Activated T-cell treated with anti-CD3 and anti-CD28 coated beads, Interleukin-2, amount 50 U/mL, for 24 hours (primary cell): ENCODE results near the gene PDSS2.
A peak's percentile ranks its signal among the peaks of the same experiment; 100 is the strongest.
"Not testable (repeated sequence)": the region's sequence is repeated elsewhere in the genome, so short reads cannot be mapped to it uniquely, and the experiment has no call there.

Source experiments
- DNase-seq: peaks from one replicate; pipeline ENCODE4 v3.0.0-alpha.2; 2020
- H3K27ac Mint-ChIP-seq: 2 replicates; pipeline ENCODE4 v1.8.0; 2020; ENCODE audit warnings: mild to moderate bottlenecking, mixed read lengths
- H3K27me3 Mint-ChIP-seq: 2 replicates; pipeline ENCODE4 v1.8.0; 2020; ENCODE audit warnings: mixed read lengths
- H3K36me3 Mint-ChIP-seq: 2 replicates; pipeline ENCODE4 v1.8.0; 2020; ENCODE audit warnings: low read depth, mixed read lengths
- H3K4me1 Mint-ChIP-seq: 2 replicates; pipeline ENCODE4 v1.8.0; 2020; ENCODE audit warnings: low read depth, mixed read lengths
- H3K4me3 Mint-ChIP-seq: 2 replicates; pipeline ENCODE4 v1.8.0; 2020; ENCODE audit warnings: mild to moderate bottlenecking, moderate library complexity, mixed read lengths
- H3K9me3 Mint-ChIP-seq: 2 replicates; pipeline ENCODE4 v1.8.0; 2020; ENCODE audit warnings: mixed read lengths

The PDSS2 gene

GRCh38 chr6:107136324-107136723, 323.0 kb downstream of the PDSS2 start:
- H3K9me3 Mint-ChIP-seq, H3K4me1 Mint-ChIP-seq: not testable (repeated sequence)

GRCh38 chr6:107135048-107135680, 324.2 kb downstream of the PDSS2 start:
- not testable (repeated sequence) for H3K36me3 Mint-ChIP-seq, H3K27me3 Mint-ChIP-seq, H3K27ac Mint-ChIP-seq

More at GRCh38 chr6:107136324-107136723, 323.0 kb downstream of the PDSS2 start:
- not testable (repeated sequence) for H3K27me3 Mint-ChIP-seq, DNase-seq, H3K27ac Mint-ChIP-seq, H3K36me3 Mint-ChIP-seq, H3K4me3 Mint-ChIP-seq

DNA sequence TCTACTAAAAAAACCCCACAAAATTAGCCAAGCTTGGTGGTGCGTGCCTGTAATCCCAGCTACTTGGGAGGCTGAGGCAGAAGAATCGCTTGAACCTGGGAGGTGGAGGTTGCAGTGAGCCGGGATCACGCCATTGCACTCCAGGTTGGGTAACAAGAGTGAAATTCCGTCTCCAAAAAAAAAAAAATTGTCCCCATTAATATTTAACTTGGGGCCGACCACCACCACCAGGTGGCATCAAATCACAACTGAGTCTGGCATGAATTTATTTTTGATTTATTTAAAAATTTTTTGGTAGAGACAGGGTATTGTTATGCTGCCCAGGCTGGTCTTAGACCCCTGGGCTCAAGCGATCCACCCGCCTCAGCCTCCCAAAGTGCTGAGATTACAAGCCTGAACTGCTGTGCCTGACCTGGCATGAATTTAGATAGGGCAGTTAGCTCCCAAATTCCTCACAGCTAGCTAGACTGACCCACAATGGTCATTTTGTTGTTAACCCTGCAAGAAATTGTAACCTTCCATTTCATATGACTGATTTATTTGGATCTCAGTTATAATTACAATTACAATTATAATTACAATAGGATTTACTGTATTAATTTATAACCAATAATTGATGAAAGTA, 326.9 kb downstream of the PDSS2 start:
- peak; percentile 34 for DNase-seq
- no peaks in the 10 kb centered on the region for H3K27me3 Mint-ChIP-seq
- H3K4me3 Mint-ChIP-seq: no peak overlapping the region
- no peaks in the 10 kb centered on the region for H3K9me3 Mint-ChIP-seq
- H3K36me3 Mint-ChIP-seq: no peaks in the 10 kb centered on the region
- no peak overlapping the region for H3K27ac Mint-ChIP-seq
- no peaks in the 10 kb centered on the region for H3K4me1 Mint-ChIP-seq

More at GRCh38 chr6:107135048-107135680, 324.2 kb downstream of the PDSS2 start:
- DNase-seq, H3K9me3 Mint-ChIP-seq, H3K4me3 Mint-ChIP-seq, H3K4me1 Mint-ChIP-seq: not testable (repeated sequence)

GRCh38 chr6:107129370-107129925, 329.9 kb downstream of the PDSS2 start:
- no peak for DNase-seq
- no peaks in the 10 kb centered on the region for H3K27me3 Mint-ChIP-seq
- H3K4me1 Mint-ChIP-seq: no peaks in the 10 kb centered on the region
- H3K9me3 Mint-ChIP-seq: no peaks in the 10 kb centered on the region
- H3K36me3 Mint-ChIP-seq: no peaks in the 10 kb centered on the region
- no peak overlapping the region for H3K4me3 Mint-ChIP-seq
- no peak overlapping the region for H3K27ac Mint-ChIP-seq

DNA sequence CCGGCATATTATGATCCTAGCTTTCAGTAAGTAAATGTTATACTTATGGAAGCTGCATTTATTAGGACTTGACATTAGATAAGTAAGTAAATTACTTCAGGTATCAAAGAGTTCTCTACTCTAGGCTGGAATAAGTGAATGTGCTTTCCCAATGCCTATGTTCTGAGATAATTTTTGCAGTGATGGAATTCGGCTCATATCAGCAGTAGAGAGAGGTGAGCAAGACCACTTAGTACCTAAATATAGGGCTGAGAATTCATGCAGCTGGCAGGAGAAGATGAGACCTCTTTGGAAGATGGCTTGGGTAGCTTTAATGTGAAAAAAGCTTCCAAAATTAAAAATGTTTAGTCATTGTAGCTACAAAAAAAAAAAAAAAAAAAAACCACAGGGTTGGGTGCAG, 330.8 kb downstream of the PDSS2 start:
- H3K27ac Mint-ChIP-seq: no peak overlapping the region
- no peaks in the 10 kb centered on the region for H3K9me3 Mint-ChIP-seq
- H3K4me3 Mint-ChIP-seq: no peak overlapping the region
- no peak for DNase-seq
- H3K36me3 Mint-ChIP-seq: no peaks in the 10 kb centered on the region
- no peaks in the 10 kb centered on the region for H3K27me3 Mint-ChIP-seq
- H3K4me1 Mint-ChIP-seq: no peaks in the 10 kb centered on the region

DNA sequence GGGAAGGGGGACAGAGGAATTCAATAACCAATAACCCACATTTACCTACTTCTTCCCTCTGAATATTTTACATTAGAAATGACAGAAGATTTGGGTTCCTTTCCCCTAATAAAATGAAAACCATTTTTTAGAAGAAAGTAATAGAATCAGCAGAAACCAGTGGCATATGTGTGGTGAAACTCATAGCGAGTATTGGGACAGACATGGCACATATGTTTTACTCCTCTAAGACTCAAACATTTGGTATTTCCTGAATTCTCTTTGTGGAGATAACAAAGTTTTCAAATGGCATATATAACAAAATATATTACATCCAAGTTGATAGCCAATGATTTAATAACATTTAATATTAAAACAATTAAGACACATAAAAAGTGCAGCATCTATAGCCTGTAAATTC, 331.2 kb downstream of the PDSS2 start:
- Mint-ChIP-seq H3K9me3 (no peaks in the 10 kb centered on the region), H3K4me1 (no peaks in the 10 kb centered on the region), H3K4me3 (no peak overlapping the region), H3K27ac (no peak overlapping the region), H3K27me3 (no peaks in the 10 kb centered on the region), H3K36me3 (no peaks in the 10 kb centered on the region)
- DNase-seq: no peak

DNA sequence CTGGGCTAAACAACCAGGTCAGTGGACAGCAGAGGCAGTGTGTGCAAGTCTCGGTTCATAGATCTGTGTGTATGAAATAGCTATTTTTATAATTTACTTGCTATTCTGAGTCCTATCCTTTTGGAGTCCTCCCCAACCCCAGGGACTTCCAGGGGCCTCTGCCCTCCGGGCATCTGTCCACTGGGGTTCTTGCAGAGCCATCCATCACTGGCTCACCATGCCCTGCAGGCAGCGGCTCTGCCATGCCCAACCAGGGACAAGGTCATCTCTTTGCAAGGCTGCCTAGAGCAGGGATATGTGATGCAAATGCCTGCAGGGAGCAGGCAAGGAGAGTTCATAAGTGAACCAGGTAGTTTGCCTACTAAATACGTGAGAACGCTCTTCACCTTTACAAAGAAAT, 333.6 kb downstream of the PDSS2 start:
- Mint-ChIP-seq H3K27me3 (no peaks in the 10 kb centered on the region), H3K4me1 (no peaks in the 10 kb centered on the region), H3K36me3 (no peaks in the 10 kb centered on the region), H3K4me3 (no peak overlapping the region), H3K27ac (no peak overlapping the region), H3K9me3 (no peaks in the 10 kb centered on the region)
- DNase-seq: no peak

DNA sequence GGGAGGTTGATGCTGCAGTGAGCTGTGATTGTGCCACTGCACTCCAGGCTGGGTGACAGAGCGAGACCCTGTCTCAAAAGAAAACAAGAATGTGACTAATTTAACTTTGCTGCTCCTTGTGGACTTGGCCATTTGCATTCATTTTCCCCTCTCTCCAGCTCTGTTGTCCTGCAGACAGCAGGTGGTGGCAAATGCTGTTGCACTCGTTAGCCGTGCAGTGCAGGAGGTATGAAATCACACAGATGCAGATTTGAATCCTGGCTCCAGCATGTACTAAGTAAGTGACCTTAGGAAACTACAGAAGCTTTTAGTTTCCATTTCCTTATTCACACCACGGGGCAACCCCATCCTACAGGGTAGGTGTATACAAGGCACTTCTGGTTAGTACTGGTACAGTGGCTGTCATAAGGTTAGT, 334.4 kb downstream of the PDSS2 start:
- DNase-seq: no peak
- H3K27ac Mint-ChIP-seq: no peak overlapping the region
- H3K4me3 Mint-ChIP-seq: no peak overlapping the region
- H3K27me3 Mint-ChIP-seq: no peaks in the 10 kb centered on the region
- H3K36me3 Mint-ChIP-seq: no peaks in the 10 kb centered on the region
- H3K9me3 Mint-ChIP-seq: no peaks in the 10 kb centered on the region
- no peaks in the 10 kb centered on the region for H3K4me1 Mint-ChIP-seq

DNA sequence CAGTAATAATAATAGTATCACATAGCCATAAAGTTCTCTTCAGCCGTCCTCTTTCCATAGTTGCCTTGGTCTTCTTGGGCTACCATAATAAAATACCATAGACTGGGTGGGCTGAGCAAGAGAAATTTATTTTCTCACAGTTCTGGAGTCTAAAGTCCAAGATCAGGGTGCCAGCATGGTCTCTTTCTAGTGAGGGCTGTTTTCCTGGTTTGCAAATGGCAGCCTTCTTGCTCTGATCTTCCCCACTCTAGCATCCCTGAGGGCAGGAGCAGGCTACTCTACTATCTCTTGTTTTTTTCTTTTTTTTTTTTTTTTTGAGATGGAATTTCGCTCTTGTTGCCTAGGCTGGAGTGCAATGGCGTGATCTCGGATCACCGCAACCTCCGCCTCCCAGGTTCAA, 335.9 kb downstream of the PDSS2 start:
- Mint-ChIP-seq H3K9me3 (no peaks in the 10 kb centered on the region), H3K27ac (no peak overlapping the region), H3K4me3 (no peak overlapping the region), H3K27me3 (no peaks in the 10 kb centered on the region), H3K36me3 (no peaks in the 10 kb centered on the region), H3K4me1 (no peaks in the 10 kb centered on the region)
- DNase-seq: no peak

DNA sequence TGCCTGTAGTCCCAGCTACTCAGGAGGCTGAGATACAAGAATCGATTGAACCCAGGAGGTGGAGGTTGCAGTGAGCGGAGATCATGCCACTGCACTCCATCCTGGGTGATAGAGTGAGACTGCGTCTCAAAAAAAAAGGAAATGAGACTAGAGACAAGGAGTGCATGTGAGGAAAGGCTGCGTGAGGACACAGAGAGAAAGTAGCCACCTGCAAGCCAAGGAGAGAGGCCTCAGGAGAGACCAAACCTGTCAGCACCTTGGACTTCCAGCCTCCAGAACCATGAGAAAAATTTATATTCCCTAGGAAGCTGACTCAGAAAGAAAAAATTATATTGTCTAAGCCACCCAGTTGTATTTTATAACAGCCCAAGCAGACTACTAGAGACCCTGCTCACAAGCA, 336.6 kb downstream of the PDSS2 start:
- no peak for DNase-seq
- no peaks in the 10 kb centered on the region for H3K36me3 Mint-ChIP-seq
- H3K27me3 Mint-ChIP-seq: no peaks in the 10 kb centered on the region
- no peak overlapping the region for H3K4me3 Mint-ChIP-seq
- H3K4me1 Mint-ChIP-seq: no peaks in the 10 kb centered on the region
- H3K27ac Mint-ChIP-seq: no peak overlapping the region
- no peaks in the 10 kb centered on the region for H3K9me3 Mint-ChIP-seq

DNA sequence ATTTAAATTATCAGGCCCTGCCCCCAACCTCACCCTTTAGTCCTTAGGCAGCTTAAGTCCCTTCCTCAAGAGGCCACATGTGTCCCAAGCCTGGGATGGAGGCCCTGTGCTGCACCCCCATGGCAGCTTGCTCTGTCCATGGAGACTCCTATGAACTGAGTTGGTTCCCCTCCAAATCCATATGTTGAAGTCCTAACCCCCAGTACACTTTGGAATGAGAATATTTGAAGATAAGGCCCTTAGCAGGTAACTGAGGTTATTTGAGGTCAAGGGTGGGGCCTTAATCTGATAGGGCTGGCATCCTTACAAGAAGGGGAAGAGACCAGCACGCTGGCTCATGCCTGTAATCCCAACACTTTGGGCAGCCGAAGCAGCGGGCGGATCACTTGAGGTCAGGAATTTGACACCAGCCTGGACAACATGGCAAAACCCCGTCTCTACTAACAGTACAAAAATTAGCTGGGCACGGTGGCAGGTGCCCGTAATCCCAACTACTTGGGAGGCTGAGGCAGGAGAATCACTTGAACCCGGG, 337.3 kb downstream of the PDSS2 start:
- H3K27ac Mint-ChIP-seq: no peak overlapping the region
- DNase-seq: no peak
- no peak overlapping the region for H3K4me3 Mint-ChIP-seq
- peaks cover 1% of the 10 kb centered on the region for H3K27me3 Mint-ChIP-seq
- no peaks in the 10 kb centered on the region for H3K36me3 Mint-ChIP-seq
- no peaks in the 10 kb centered on the region for H3K4me1 Mint-ChIP-seq
- no peaks in the 10 kb centered on the region for H3K9me3 Mint-ChIP-seq

DNA sequence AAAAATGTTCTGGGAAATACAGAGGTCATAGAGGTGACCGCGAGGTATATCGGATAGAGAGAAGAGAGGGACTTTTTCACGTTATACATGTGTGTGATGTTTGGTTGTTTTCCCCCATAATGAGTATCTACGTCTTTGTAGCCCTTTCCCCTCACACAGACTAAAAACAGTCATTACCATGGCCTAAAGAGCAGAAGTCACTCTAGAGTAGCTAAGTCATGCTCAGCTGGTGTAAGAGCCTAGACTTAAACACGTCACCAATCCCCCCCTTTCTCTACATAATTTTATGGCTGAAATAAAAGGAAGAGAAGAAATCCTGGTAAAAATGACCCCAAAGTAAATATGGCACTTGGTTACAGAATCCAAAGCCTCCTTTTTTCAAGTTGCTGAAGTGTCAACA, 338.1 kb downstream of the PDSS2 start:
- no peak overlapping the region for H3K27ac Mint-ChIP-seq
- DNase-seq: no peak
- H3K4me1 Mint-ChIP-seq: peaks cover 5% of the 10 kb centered on the region
- no peaks in the 10 kb centered on the region for H3K9me3 Mint-ChIP-seq
- peaks cover 9% of the 10 kb centered on the region for H3K27me3 Mint-ChIP-seq
- no peaks in the 10 kb centered on the region for H3K36me3 Mint-ChIP-seq
- no peak overlapping the region for H3K4me3 Mint-ChIP-seq

DNA sequence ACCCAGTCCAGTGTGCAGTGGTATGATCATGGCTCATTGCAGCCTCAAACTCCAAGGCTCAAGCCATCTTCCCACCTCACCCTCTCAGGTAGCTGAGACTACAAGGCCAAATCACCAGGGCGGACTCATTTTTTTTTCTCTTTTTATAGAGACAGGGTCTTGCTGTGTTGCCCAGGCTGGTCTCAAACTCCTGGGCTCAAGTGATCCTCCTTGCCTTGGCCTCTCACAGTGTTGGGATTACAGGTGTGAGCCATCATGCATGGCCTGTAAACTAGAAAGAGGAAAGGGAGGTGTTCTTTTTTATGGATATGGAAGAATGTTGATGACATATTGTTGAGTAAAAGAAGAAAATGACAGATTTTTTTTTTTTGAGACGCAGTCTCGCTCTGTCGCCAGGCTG, 339.0 kb downstream of the PDSS2 start:
- Mint-ChIP-seq H3K4me3 (no peak overlapping the region), H3K4me1 (peaks cover 9% of the 10 kb centered on the region), H3K27me3 (peaks cover 12% of the 10 kb centered on the region), H3K27ac (no peak overlapping the region), H3K36me3 (no peaks in the 10 kb centered on the region), H3K9me3 (no peaks in the 10 kb centered on the region)
- no peak for DNase-seq

- Mint-ChIP-seq H3K27me3 (peaks cover 12% of the 10 kb centered on the region), H3K4me1 (peaks cover 9% of the 10 kb centered on the region), H3K36me3 (no peaks in the 10 kb centered on the region), H3K9me3 (no peaks in the 10 kb centered on the region), H3K27ac (no peak overlapping the region), H3K4me3 (no peak overlapping the region)
- DNase-seq: no peak
Observed at GRCh38 chr6:107118976-107119375, 340.4 kb downstream of the PDSS2 start.

- not testable (repeated sequence) for DNase-seq, H3K9me3 Mint-ChIP-seq, H3K4me3 Mint-ChIP-seq, H3K27ac Mint-ChIP-seq, H3K36me3 Mint-ChIP-seq
- Mint-ChIP-seq H3K27me3 (peaks cover 12% of the 10 kb centered on the region), H3K4me1 (peaks cover 14% of the 10 kb centered on the region)
Observed at GRCh38 chr6:107118540-107118939, 340.8 kb downstream of the PDSS2 start.
